ENCODE results near the gene KAZN.

KAZN gene

GRCh38 chr1:15103906-15104305 is 505.4 kb downstream of the KAZN start:
- no peaks in the 10 kb centered on the region for H3K9me3 ChIP-seq (ENCODE audit: low read length)
- no peaks in the 10 kb centered on the region for H3K27me3 ChIP-seq (ENCODE audit: insufficient read depth, low read length)
- no peak overlapping the region for H2AFZ ChIP-seq (ENCODE audit: low read length)
- no peaks in the 10 kb centered on the region for H3K9me2 ChIP-seq (ENCODE audit: low read depth, low read length)
- no peak overlapping the region for H3K4me2 ChIP-seq (ENCODE audit: low read length)
- no peak overlapping the region for H3K27ac ChIP-seq (ENCODE audit: low read depth, low read length, poor library complexity, severe bottlenecking)
- TF ChIP-seq CTCF (IDR thresholded peaks at IDR 0.05; ENCODE audit: low read length) (no peak), EZH2 (IDR thresholded peaks at IDR 0.05; ENCODE audit: borderline replicate concordance, low read length) (no peak)
- no peaks in the 10 kb centered on the region for H3F3A ChIP-seq (ENCODE audit: insufficient read depth, low read length)
- no peak overlapping the region for H3K9ac ChIP-seq (ENCODE audit: low read length)
- no peaks in the 10 kb centered on the region for H3K36me3 ChIP-seq (ENCODE audit: insufficient read depth, low read length)
- H4K20me1 ChIP-seq (ENCODE audit: insufficient read depth, low read length), result no peaks in the 10 kb centered on the region
- H3K4me3 ChIP-seq (ENCODE audit: low read depth, low read length, poor library complexity, severe bottlenecking), result no peak overlapping the region
- no peaks in the 10 kb centered on the region for H3K79me2 ChIP-seq (ENCODE audit: insufficient read depth, low read length)
- H3K4me1 ChIP-seq (ENCODE audit: insufficient read depth, low read length, severe bottlenecking), result no peaks in the 10 kb centered on the region

- TF ChIP-seq EZH2 (IDR thresholded peaks at IDR 0.05; ENCODE audit: borderline replicate concordance, low read length) (no peak), CTCF (IDR thresholded peaks at IDR 0.05; ENCODE audit: low read length) (no peak)
- no peak overlapping the region for H3K4me3 ChIP-seq (ENCODE audit: low read depth, low read length, poor library complexity, severe bottlenecking)
- no peak overlapping the region for H3K9ac ChIP-seq (ENCODE audit: low read length)
- no peaks in the 10 kb centered on the region for H3K36me3 ChIP-seq (ENCODE audit: insufficient read depth, low read length)
- H3K79me2 ChIP-seq (ENCODE audit: insufficient read depth, low read length), result no peaks in the 10 kb centered on the region
- H4K20me1 ChIP-seq (ENCODE audit: insufficient read depth, low read length), result no peaks in the 10 kb centered on the region
- H3K9me3 ChIP-seq (ENCODE audit: low read length), result no peaks in the 10 kb centered on the region
- no peak overlapping the region for H2AFZ ChIP-seq (ENCODE audit: low read length)
- H3K4me2 ChIP-seq (ENCODE audit: low read length), result no peak overlapping the region
- no peaks in the 10 kb centered on the region for H3F3A ChIP-seq (ENCODE audit: insufficient read depth, low read length)
- no peaks in the 10 kb centered on the region for H3K27me3 ChIP-seq (ENCODE audit: insufficient read depth, low read length)
- no peaks in the 10 kb centered on the region for H3K9me2 ChIP-seq (ENCODE audit: low read depth, low read length)
- H3K27ac ChIP-seq (ENCODE audit: low read depth, low read length, poor library complexity, severe bottlenecking), result no peak overlapping the region
- H3K4me1 ChIP-seq (ENCODE audit: insufficient read depth, low read length, severe bottlenecking), result no peaks in the 10 kb centered on the region
Measured at GRCh38 chr1:15104768-15105167, 506.3 kb downstream of the KAZN start.

- Histone ChIP-seq H3K9me3 (ENCODE audit: low read length) (no peaks in the 10 kb centered on the region), H3K36me3 (ENCODE audit: insufficient read depth, low read length) (no peaks in the 10 kb centered on the region), H3K9me2 (ENCODE audit: low read depth, low read length) (no peaks in the 10 kb centered on the region), H3F3A (ENCODE audit: insufficient read depth, low read length) (no peaks in the 10 kb centered on the region), H2AFZ (ENCODE audit: low read length) (no peak overlapping the region), H4K20me1 (ENCODE audit: insufficient read depth, low read length) (no peaks in the 10 kb centered on the region), H3K4me1 (ENCODE audit: insufficient read depth, low read length, severe bottlenecking) (no peaks in the 10 kb centered on the region), H3K4me2 (ENCODE audit: low read length) (no peak overlapping the region), H3K27ac (ENCODE audit: low read depth, low read length, poor library complexity, severe bottlenecking) (no peak overlapping the region), H3K27me3 (ENCODE audit: insufficient read depth, low read length) (no peaks in the 10 kb centered on the region), H3K9ac (ENCODE audit: low read length) (no peak overlapping the region), H3K79me2 (ENCODE audit: insufficient read depth, low read length) (no peaks in the 10 kb centered on the region), H3K4me3 (ENCODE audit: low read depth, low read length, poor library complexity, severe bottlenecking) (no peak overlapping the region)
- TF ChIP-seq CTCF (IDR thresholded peaks at IDR 0.05; ENCODE audit: low read length), result no peak
- no peak for TF ChIP-seq EZH2 (IDR thresholded peaks at IDR 0.05; ENCODE audit: borderline replicate concordance, low read length)
Measured at GRCh38 chr1:15106608-15107007, 508.1 kb downstream of the KAZN start.
